Superior temporal gyrus (tissue), 1 donor: ENCODE measurements around the gene CAMTA1.

Experiments used
- DNase-seq: peaks from one replicate; pipeline ENCODE4 v3.0.0-alpha.2; 2016; ENCODE audit errors: extremely low spot score

The CAMTA1 gene

DNA sequence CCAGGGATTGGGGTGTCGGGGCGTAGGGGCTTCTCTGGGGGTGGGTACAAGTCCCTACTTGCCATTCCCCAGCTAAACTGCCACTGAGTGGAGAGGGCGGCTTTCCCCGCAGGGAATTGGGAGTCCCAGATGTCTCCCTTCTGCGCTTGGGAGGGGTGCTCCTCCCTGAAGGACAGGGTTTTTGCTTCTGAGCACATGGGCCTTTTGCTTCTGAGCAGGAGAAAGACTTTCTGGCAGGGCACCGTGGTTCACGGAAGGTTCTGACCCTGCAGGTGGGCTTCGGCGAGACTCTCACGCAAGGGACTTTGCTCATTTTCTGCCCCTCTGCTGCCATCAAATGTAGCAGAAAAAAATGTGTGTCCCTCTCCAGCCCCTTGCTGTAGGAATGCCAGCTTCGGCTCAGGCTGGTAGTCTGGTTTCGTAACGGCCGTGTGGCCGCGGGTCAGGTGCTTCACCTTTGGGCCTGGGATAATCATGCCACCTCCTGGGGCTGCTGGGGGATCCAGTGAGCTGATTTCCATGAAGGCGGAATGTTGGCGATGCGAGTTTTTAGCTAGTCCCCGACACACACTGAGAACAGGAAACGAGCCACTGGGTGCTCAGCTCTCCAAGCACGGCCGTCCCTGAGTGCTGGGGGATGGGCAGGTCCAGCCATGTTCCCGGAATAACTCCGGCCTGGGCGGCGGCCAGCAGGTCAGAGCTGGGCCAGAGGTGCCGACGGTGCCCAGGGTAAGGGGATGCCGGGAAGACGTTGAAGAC lies 364.0 kb downstream of the CAMTA1 start:
- no peak for DNase-seq

DNA sequence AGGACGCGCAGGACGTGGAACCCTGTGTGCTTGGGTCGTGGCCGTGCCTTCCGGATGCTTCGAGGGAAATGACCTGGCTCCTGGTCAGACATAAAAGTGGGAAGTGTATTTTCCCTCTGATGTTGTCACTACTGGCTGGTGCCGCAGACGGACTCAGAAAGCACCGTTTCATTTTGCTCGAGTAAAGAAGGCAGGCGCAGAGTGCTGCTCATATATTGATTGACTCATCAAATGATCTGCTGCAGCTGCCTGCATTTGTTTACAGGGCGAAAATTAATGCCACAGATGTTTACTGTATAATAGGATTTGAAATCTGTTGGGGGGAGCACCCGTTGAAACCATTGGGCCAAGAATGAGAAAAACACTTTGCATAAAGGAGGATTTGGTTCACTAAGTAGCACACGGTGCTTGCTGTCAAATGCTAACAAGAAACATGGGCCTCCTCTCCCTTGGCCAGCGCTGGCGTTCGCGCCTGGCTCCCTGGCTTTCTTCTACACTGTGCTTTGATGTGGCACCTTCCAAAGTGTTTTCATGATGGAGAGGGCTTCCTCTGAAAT lies 365.5 kb downstream of the CAMTA1 start:
- DNase-seq, result no peak

DNA sequence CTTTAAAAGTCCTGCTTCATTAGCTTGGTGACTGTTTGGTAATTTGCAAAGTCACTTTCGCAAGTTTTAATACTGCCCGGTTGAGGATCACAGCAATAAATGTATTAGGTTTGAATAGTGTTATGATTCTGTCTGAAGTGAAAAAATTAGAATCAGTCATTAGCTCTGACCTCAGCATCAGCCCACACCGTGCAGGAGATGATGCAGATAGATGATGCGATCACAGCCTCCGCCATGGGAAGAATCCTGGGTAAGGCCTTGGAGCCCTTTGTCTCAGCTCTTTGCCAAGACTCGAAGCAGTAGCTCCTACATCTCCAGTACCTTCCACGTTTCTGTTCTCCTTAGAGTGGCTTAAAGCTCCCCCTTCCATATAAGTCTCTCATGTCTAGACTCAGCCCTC lies 366.7 kb downstream of the CAMTA1 start:
- no peak for DNase-seq

DNA sequence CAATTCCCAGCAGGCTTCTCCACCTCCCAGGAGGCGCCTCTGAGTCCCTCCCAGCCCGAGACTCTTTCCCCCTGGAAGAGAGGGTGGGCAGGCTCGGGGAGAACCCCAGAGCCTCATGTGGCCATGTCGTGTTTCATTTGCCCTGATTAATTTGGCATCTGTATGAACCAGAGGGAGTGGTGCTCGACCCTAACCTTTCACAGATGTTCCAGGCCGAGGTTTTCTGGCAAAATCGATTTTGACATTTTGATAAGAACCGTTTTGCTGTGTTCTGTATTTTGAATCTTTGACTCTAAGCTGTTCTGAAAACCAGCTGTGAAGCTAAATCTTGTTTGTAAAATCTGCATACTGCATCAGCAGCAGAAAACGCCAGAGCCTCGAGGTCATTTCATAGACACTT lies 367.4 kb downstream of the CAMTA1 start:
- DNase-seq, result no peak

DNA sequence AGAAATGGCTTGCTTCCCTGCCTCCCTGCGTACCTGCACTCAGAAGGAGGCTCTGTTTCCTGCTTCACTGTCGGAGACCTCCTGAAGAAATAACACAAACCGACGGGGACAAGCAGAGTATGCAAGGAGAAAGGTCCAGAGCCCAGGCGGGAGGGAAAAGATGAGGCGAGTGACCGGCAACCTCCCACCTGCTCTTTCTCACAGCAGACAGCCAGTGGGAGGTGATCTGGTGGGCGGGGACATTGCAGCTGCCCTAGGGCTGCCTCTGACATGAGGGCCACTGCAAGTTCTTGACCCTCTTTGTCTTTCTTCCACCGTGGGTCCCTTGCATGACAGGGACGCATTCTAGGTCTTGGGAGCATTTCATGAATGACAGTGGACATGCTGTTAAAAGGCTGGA lies 368.2 kb downstream of the CAMTA1 start:
- DNase-seq, result no peak

DNA sequence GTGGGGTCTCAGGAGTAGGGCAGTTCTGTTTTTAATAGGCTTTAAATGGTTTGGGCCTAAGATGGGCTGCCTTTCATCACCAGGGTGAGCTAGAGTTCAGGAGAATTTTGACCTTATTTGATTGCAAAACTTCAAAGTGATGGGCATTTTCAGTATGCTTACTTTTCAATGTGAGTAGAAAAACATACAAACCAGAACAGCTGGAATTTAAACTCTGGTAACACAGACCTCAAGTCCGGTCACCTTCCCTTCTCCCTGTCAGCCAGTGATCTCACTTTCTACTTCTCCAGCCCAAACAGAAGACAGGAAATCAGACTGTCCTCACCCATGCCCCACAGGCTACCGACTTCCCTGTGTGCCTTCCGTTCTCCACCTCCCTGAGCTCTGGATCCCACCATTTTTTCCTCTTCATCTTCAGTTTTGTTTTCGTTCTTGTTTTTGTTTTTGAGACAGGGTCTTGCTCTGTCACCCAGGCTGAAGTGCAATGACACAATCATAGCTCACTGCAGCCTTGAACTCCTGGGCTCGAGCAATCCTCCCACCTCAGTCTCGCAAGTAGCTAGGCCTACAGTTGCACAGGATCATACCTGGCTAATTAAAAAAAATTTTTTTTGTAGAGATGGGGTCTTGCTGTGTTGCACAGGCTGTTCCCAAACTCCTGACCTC lies 374.0 kb downstream of the CAMTA1 start:
- no peak for DNase-seq

DNA sequence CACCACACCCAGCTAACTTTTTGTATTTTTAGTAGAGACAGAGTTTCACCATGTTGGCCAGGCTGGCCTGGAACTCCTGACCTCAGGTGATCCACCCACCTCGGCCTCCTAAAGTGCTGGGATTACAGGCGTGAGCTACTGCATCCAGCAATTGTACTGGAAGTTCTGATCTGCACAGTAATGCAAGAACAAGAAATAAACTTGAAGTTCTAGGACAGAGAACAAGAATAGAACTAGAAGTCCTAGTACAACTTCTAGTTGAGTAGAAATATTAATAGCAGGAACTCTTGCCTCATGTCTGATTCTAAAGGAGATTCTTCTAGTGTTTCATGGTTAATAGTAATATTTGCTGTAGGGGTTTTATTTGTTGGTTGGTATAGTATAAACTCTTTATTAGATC lies 383.3 kb downstream of the CAMTA1 start:
- DNase-seq, result peak; percentile 16

DNA sequence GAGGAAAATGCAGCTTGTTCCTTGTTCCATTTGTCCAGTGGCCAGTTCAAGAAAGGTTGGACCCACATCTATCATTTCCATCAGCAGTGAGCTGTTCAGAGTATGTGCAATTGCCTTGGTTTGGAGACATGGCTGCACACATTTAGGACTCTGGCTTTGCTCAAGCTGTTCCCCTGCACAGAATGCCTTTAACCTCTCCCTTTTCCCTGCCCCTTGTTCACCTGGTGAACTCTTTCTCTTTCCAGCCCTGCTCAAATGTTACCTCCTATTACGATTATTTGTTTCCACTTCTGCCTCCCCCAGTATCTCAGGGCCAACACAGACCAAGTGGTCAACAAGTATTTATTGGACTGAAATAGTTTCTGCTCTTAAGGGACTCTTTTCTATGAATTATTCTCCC lies 385.9 kb downstream of the CAMTA1 start:
- no peak for DNase-seq

DNA sequence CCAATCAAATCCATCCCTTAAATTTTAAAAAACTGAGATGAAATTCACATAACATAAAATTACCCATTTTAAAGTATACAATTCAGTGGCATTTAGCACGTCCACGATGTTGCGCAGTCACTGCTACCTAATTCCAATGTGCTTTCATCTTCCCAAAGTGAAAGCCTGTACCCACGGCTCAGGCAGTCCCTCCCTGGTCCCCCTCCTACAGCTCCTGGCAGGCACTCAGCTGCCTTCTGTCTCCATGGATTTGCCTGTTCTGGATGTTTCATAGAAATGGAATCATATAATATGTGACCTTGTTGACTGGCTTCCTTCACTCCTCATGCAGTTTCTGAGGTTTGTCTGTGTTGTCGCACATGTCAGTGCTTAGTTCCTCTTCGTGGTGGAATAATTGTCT lies 386.3 kb downstream of the CAMTA1 start:
- DNase-seq, result peak; percentile 49

DNA sequence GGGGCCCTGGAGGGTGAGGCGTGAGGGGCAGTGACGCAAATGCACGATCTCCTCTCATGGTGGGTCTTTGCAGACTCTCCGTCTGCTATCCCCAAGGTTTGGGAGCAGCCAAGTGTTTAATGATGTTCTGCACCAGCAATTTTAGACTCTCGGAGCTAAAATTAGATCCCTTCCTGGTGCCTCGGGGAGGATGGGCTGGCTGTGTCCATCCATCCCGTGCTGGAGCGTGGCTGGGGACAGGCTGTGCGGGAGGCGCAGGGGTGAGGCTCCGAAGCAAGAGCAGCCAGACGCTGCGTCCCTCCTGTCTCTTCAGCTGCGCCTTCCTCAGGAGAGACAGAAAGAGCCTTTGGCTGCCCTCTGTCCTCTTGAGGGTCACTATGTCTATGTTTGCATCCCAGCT lies 387.6 kb downstream of the CAMTA1 start:
- peak; percentile 21 for DNase-seq

DNA sequence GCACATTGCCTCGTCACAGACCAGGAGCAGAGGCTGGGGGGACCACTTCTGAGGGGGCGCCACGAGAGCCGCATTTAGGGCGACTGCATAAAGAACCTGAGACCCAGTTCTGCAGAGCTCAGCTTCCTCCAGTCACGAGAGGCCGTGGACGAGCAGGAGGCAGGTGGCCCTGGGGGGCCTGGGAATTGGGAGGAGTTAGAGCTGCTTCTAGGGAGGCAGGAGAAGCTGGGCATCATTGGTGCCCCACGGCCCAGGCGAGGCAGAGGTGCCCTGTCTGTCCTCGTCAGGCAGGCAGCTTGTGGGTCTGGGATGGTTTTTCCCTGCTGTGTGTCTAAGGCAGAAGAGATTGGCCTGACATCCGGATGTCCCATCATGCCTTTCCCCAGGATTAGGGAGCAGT lies 389.3 kb downstream of the CAMTA1 start:
- DNase-seq, result no peak

DNA sequence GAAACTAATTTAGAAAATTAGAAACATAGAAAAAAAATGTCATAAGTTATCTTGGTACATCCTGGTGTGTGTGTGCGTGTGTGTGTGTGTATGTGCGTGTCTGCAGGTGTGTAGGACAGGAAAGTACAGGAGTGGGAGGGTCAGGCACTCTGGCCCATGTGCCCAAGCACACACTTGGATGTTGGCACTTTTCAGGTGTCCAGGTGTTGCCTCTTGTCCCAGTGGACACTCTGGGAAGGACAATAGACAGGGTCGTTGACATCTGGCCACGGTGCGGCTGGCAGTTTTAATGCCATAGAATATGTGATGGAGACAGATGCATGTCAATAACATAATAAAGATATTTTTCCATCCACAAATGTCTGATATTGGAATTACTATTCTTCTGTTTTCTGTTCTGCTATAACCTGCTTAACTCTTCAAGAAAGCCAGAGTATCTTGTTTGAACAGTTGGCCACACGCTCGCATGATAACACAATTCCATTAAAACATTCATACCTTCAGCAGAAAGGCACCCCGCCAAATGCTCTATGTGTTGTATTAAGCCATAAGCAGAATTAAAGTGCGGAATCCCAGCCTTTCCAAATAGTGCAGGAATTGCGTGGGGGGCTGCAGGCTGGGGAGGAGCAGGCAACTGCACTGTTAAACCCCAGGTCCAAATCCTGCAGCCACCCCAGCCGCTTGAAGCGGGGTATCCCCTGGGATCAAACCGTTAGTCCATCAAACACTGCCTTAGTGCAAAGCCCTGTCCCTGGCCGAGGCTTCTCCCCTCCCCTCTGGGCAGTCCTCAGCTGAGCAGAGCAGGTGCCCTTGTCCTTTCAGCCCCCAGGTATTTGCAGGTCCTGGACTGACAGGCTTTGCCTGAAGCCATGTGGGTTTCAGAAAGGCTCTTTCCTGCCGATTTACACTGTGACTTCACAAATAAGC lies 390.0 kb downstream of the CAMTA1 start:
- DNase-seq, result no peak

DNA sequence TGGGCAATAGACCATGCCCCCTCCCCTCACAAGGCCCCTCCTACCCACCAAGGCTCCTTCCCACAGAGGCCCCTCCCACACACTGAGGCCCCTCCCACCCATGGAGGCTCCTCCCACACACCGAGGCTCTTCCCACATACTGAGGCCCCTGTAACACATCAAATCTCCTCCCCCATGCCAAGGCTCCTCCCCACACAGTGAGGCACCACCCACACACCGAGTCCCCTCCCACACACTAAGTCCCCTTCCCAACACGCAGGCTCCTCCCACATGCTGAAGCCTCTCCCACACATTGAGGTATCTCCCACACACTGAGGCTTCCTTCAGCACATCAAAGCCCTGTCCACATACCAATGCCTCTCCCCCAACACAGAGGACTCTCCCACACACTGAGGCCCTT lies 391.8 kb downstream of the CAMTA1 start:
- no peak for DNase-seq

DNA sequence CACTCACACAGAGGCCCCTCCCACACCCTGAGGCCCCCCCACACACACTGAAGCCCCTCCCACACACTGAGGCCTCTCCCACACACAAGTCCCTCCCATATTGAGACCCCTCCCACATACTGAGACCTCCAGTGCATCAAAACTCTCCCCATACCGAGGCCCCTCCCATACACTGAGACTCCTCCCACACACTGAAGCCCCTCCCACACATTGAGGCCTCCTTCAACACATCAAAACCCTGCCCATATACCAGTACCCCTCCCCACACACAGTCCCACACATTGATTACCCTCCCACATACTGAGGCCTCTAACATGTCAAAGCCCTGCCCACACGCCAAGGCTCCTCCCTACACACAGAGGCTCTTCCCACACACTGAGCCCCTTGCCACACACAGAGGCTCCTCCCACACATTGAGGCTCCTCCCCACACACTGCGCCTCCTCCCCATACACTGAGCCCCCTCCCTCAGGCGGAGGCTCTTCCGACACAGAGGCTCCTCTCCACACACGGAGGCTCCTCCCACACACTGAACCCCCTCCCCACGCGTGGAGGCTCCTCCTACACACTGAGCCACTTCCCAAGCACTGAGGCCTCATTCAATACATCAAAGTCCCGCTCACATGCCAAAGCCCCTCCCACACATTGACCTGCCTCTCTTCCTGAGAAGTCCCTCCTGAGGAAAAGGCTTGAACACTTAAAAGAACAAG lies 392.3 kb downstream of the CAMTA1 start:
- no peak for DNase-seq

DNA sequence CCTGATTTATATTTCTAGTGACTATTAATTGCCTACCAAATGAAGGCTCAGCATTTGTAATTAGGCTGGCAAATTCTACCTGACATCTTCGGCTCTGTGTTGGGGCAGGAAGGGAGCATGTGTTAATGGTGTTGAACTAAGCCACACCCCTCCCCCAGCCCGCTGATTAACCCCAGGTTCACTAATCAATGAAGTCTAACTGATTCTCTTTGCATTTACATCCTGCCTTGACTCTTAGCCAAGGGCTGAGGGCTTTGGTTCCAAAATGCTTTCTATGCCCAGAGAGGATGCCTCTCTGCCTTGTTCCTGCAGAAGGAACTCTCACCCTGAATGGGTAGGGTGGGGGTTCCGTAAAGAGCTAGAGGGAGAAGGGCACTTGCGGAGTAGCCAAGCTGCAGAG lies 393.1 kb downstream of the CAMTA1 start:
- DNase-seq, result no peak

DNA sequence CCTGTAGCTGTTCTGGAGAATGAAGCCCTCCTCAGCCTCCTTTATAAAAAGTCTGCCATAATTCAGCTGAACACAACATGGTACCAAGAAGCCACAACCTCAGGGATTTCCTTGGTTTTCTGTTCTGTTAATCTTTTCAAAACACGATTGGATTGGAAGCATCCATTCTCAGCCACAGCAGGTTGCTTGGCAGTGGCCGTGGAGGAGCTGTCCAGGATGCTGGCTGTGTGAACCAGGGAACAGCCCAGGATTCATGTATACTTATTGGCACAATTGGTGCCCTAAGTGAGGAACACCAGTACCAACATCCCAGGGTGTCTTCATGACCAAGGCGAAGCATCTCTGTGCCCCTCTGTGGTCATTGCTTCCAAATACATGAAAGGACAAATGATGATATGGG lies 393.5 kb downstream of the CAMTA1 start:
- DNase-seq, result no peak

DNA sequence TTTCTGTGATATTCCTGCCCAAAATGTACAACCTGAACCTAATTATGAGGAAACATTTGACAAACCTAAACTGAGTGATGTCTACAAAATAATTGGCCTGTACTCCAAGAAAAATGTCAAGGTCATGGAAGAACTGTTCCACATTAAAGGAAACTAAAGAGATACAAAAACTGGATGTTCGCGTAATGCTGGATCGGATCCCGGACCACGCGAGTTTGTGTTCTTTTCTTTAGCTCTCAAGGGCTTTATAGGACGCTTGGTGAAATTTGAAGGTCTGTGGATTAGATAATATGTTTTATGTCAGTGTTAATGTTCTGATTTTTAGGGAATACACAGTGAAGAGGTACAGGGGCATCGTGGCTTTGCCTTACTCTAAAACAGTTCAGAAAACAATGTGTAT lies 400.5 kb downstream of the CAMTA1 start:
- DNase-seq, result no peak

DNA sequence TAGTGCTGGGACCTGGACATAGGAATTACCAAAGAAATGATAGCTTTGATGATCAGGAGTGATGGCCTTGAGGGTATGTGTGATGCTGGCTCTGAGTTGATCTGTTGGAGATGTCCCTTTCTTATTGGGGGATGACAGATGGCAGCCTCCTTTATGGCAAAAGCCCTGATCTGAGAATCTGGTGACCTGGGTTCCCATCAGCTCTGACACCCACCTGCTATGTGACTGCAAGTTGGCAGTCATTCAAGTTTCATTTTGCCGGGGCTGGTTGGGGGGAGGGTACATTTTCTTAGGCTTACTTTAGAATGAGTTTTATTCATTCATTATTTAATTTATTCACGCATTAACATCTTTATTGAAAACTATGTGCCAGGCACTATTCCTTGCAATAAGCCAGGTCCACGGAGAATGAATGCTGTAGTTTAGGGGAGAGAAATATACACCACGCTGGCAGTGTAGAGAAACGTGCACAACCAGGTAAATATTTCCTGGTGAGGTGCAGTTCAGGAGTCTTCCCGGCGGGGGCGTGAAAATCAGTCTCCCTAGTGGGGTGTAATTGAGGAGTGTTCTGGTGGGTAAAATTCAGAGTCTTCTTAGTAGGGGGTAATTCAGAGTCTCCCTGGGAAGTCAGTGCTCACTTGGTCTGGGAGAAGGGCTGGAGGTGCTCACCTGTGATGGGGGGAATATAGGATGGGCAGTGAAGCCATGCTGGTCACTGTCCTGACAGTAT lies 401.3 kb downstream of the CAMTA1 start:
- no peak for DNase-seq

DNA sequence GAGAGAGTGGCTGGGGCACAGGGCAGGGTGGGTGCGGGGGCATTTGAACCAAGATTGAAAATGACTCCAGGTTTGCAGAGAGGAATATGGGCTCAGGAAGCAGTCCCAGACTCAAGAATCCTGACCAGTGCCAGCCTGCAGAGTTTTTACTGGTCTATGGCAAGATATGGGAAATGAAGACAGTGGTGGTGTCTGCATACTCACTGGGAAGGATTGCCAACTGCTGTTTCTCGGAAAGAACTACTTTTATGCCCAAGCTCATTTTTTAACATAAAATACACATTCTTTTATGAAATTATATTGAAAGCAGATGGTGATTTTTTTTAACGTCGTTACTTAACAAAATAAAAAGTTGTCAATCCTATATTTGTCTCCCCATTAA lies 401.8 kb downstream of the CAMTA1 start:
- no peak for DNase-seq

DNA sequence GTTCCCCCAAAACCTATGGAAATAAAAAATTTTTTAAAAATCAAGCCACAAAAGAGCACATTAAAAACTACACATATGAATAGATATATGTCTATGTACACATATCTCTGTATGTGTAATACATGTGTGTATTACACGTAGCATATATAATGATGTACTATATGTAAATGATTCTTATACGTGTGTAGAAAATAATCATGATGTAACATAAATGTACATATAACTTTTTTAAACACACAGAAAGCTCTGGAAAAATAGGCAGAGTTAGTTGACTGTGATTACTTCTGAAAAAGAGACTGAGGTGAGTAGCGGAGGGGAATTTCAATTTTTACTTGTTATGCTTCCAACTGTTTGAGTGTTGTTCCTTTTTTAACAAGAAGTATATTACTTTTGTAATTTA lies 405.0 kb downstream of the CAMTA1 start:
- DNase-seq, result no peak

DNA sequence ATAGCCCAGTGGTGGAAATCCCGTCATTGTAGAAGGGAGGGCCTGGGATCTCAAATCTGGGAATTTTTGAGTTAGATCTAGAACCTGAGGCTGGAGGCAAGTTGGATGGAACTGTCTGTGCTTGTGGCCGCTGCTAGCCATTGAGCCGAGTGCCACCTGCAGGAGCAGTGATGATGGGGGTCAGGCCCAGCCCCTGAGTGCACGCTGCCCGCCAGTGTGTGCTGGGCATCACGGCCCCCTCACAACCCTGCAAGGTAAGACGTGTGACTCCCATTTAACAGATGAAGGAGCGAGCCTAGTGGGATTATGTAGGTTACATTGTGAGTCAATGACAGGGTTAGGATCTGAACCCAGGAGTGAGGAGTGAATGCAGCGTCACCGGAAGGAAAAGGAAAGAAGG lies 407.2 kb downstream of the CAMTA1 start:
- no peak for DNase-seq
